ENCODE data around the gene VSX1.

VSX1 gene

GRCh38 chr20:25053255-25054031 is 28.5 kb downstream of the VSX1 start:
- no peak for DNase-seq (ENCODE audit: low read depth, low spot score)

- no peak for DNase-seq (ENCODE audit: low read depth, low spot score)
Measured at GRCh38 chr20:25052255-25053194, 29.4 kb downstream of the VSX1 start.

GRCh38 chr20:25051386-25052155 is 30.4 kb downstream of the VSX1 start:
- DNase-seq (ENCODE audit: low read depth, low spot score): no peak

GRCh38 chr20:25050501-25051350 is 31.2 kb downstream of the VSX1 start:
- DNase-seq (ENCODE audit: low read depth, low spot score): no peak

GRCh38 chr20:25050082-25050481 is 31.9 kb downstream of the VSX1 start:
- DNase-seq (ENCODE audit: low read depth, low spot score): no peak

GRCh38 chr20:25049261-25050060 is 32.5 kb downstream of the VSX1 start:
- no peak for DNase-seq (ENCODE audit: low read depth, low spot score)

GRCh38 chr20:25048519-25048952 is 33.4 kb downstream of the VSX1 start:
- DNase-seq (ENCODE audit: low read depth, low spot score): no peak

- DNase-seq (ENCODE audit: low read depth, low spot score): no peak
Measured at GRCh38 chr20:25047766-25048165, 34.2 kb downstream of the VSX1 start.

GRCh38 chr20:25046736-25047666 is 34.9 kb downstream of the VSX1 start:
- no peak for DNase-seq (ENCODE audit: low read depth, low spot score)

GRCh38 chr20:25046181-25046641 is 35.7 kb downstream of the VSX1 start:
- DNase-seq (ENCODE audit: low read depth, low spot score): no peak

- DNase-seq (ENCODE audit: low read depth, low spot score): no peak
Measured at GRCh38 chr20:25045343-25045712, 36.6 kb downstream of the VSX1 start.

GRCh38 chr20:25044660-25045342 is 37.1 kb downstream of the VSX1 start:
- DNase-seq (ENCODE audit: low read depth, low spot score): no peak

GRCh38 chr20:25044261-25044560 is 37.7 kb downstream of the VSX1 start:
- no peak for DNase-seq (ENCODE audit: low read depth, low spot score)

- no peak for DNase-seq (ENCODE audit: low read depth, low spot score)
Measured at GRCh38 chr20:25043499-25044260, 38.3 kb downstream of the VSX1 start.

GRCh38 chr20:25042531-25043498 is 39.1 kb downstream of the VSX1 start:
- no peak for DNase-seq (ENCODE audit: low read depth, low spot score)

GRCh38 chr20:25041813-25042530 is 40.0 kb downstream of the VSX1 start:
- no peak for DNase-seq (ENCODE audit: low read depth, low spot score)

Data from activated CD4-positive, CD25-positive, alpha-beta regulatory T cell treated with anti-CD3 and anti-CD28 coated beads, Interleukin-2, amount 50 U/mL, for 16 hours (primary cell).